H1 (cell line): ENCODE measurements around the gene RRBP1. TPM values are rescaled to one million over a fixed set of nuclear protein-coding genes. Genes with fewer than 3 reads are reported as not detected.

Experiments
- EGR1 ChIP-seq: IDR thresholded peaks from 2 replicates; pipeline ENCODE4 v1.6.1; 2011; ENCODE audit warnings: low read depth, low read length, borderline replicate concordance
- HDAC6 ChIP-seq: IDR thresholded peaks from one replicate; pipeline ENCODE4 v1.7.1; 2012; ENCODE audit warnings: low read depth, mild to moderate bottlenecking, inconsistent platforms, low read length, moderate library complexity
- SP4 ChIP-seq: IDR thresholded peaks from 2 replicates; pipeline ENCODE4 v1.6.1; 2012; ENCODE audit warnings: low read length, inconsistent platforms
- polyA plus RNA-seq, 7 experiments: library from polyadenylated mRNA; depleted of rRNA in 3 of 7; stranded (reverse) in 5 of 7; unstranded in 2 of 7; fragments of >200 nt in 5 of 7; fragments of 200-250 nt in 2 of 7; gene quantifications; 1 replicate in 5 of 7; 2 replicates in 1 of 7; 4 replicates in 1 of 7; pipeline versions ENCODE4 v1.2.1 to v1.2.3, GENCODE V29; 2011 to 2013; ENCODE audit warnings: missing spikeins in 2 of 7, mixed read lengths in 2 of 7
- total RNA-seq: library from RNA; stranded (reverse); fragmentation: NEBNext Ultra II Directional; extraction: Animal tissue kit (Norgen Biotek cat#: 25700); gene quantifications from 2 replicates; pipeline ENCODE4 v1.2.1, GENCODE V29; 2021

RRBP1 gene
- total and polyA plus RNA-seq, 2 of the 8 experiments (the other 6 are each of a cell fraction or from before 2014, with no cell fraction given): 15.9 to 157 TPM

DNA sequence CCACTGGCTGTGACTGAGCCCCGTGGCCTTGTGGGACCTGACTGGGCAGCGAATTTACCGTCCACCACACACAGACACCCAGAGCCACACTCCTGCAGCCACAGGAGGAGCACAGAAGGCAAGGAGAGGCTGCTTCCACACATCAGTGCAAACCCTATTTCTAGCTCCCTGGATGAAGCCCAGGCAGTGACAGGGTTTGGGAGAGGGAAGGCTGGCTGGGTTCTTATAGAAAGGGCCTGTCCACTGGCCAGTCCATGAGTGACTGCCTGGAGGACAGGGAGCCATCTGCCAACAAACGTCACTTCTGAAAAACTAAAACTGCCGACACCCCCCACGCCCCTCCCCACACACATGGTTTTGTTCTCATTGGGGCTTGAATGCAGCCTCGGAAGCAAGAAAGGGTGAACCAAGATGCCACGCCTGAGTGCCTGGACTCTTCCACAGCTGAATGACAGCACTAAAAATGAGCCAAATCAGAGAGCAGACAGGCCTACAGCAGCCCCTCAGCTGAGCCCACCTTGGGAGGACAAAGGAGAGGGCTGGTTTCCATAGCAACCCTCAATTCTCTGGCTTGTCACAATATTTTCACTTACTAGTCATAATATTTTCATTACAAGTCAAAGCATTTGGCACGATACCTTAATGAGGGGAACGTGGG lies 38.4 kb downstream of the RRBP1 start (continued):
- TF ChIP-seq HDAC6 (no peak), EGR1 (no peak), SP4 (no peak)
